Mucosa of stomach (tissue), 1 donor: ENCODE data around the gene CHST1.

Source experiments
- H3K27me3 ChIP-seq: one replicate; pipeline ENCODE4 v1.7.0; 2013; ENCODE audit warnings: mild to moderate bottlenecking, low read length; ENCODE audit not compliant: control insufficient read depth, insufficient read depth
- H3K36me3 ChIP-seq: one replicate; pipeline ENCODE4 v1.7.0; 2013; ENCODE audit warnings: low read length; ENCODE audit not compliant: control insufficient read depth, insufficient read depth
- H3K4me1 ChIP-seq: one replicate; pipeline ENCODE4 v1.7.0; 2013; ENCODE audit warnings: mild to moderate bottlenecking, low read length; ENCODE audit not compliant: control insufficient read depth, insufficient read depth
- H3K4me3 ChIP-seq: one replicate; pipeline ENCODE4 v1.7.0; 2013; ENCODE audit warnings: low read length
- H3K9ac ChIP-seq: one replicate; pipeline ENCODE4 v1.7.0; 2013; ENCODE audit warnings: mild to moderate bottlenecking, low read length, moderate library complexity
- H3K9me3 ChIP-seq: one replicate; pipeline ENCODE4 v1.7.0; 2013; ENCODE audit warnings: mild to moderate bottlenecking, low read length, moderate library complexity; ENCODE audit not compliant: control insufficient read depth
- donor health status: Pancreatic carcinoma.

Gene CHST1

DNA sequence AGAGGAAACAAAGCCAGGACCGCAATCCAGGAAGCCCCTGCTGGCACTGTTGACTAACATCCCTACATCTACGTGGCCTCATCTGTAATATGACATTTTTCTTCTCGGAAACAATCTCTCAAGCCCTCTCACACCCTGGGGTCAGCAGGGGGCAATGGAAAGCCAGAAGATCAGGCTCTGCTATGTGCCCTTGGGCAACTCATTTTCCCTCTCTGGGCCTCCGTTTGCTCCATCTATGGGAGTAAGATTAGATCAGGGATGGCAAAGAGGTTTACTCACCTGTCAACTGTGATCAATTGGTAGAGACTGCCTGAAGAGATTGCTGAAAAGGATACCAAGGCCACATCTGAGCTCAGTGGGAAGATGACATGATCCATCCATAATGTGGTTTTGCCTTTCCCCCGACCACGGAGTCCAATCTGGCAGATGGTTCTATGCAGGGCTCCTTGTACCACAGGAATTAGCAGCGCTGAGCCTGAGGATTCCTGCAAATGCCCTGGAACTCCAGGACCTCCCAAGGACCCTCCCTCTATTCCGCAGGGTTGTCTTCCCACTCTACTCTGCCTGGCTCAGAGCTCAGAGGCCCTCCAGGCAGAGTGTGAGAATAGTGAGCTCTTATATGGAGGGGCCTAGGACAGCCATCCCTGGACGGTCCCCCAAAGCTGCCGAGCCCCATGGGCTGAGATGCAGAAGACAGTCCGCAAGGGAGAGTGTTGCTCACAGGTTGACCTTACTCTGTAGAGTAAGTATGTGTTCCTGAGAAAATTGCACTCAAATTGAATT is 66.1 kb downstream of the CHST1 start:
- Histone ChIP-seq H3K4me1 (no peaks in the 10 kb centered on the region), H3K9me3 (no peaks in the 10 kb centered on the region), H3K27me3 (peaks cover 4% of the 10 kb centered on the region), H3K4me3 (no peak overlapping the region), H3K36me3 (no peaks in the 10 kb centered on the region), H3K9ac (no peak overlapping the region)
